WERI-Rb-1 (cell line): ENCODE measurements around the gene EHHADH.

Source experiments
- DNase-seq: peaks from one replicate; pipeline ENCODE4 v3.0.0-alpha.2; 2020
- H3K27ac ChIP-seq: fragments of 250-450 bp; sonication (Bioruptor Pico); 2 replicates; pipeline ENCODE4 v1.5.1; 2020; ENCODE audit warnings: mild to moderate bottlenecking, moderate library complexity
- H3K27me3 ChIP-seq: fragments of 250-450 bp; sonication (Bioruptor Pico); 2 replicates; pipeline ENCODE4 v1.5.1; 2021; ENCODE audit warnings: mild to moderate bottlenecking, low read depth, moderate library complexity; ENCODE audit not compliant: insufficient read depth, severe bottlenecking
- H3K36me3 ChIP-seq: fragments of 250-450 bp; sonication (Bioruptor Pico); 2 replicates; pipeline ENCODE4 v1.5.1; 2020; ENCODE audit warnings: mild to moderate bottlenecking, moderate library complexity
- H3K4me3 ChIP-seq: 2 replicates; pipeline ENCODE4 v1.5.1; 2011; ENCODE audit warnings: low read depth, mild to moderate bottlenecking, control low read depth, low read length
- H3K9me3 ChIP-seq: fragments of 250-450 bp; sonication (Bioruptor Pico); 2 replicates; pipeline ENCODE4 v1.5.1; 2021; ENCODE audit warnings: mild to moderate bottlenecking, moderate library complexity; ENCODE audit not compliant: severe bottlenecking
- TF ChIP-seq, protein P1 (sequence below): IDR thresholded peaks from 2 replicates; pipeline ENCODE4 v1.5.1; 2011; ENCODE audit warnings: low read depth, mild to moderate bottlenecking, control low read depth, inconsistent platforms, low read length

The EHHADH gene

DNA sequence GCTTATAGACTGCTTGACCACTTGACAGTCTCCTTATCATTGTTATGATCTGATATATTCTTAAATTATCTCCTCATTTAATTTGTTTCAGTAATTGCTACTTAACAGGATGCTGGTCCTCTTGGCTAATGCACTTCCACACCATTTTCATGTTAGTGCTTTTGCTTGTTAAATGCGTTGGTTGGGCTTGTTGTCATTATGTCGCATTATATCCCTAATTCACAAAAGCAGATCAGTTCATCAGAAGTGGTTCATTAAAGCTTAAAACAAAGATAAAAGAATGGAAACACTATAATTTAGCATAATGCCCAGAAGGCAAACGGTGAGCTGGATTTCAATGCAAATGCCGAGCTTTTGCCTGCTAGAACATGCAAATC lies 17.1 kb upstream of the EHHADH start:
- Histone ChIP-seq H3K36me3 (no peaks in the 10 kb centered on the region), H3K9me3 (no peaks in the 10 kb centered on the region), H3K27me3 (no peaks in the 10 kb centered on the region), H3K4me3 (no peak overlapping the region), H3K27ac (0 out of 2 replicates have a peak overlapping the region, but pooled peaks have one; percentile 5)
- TF ChIP-seq, protein P1, sequence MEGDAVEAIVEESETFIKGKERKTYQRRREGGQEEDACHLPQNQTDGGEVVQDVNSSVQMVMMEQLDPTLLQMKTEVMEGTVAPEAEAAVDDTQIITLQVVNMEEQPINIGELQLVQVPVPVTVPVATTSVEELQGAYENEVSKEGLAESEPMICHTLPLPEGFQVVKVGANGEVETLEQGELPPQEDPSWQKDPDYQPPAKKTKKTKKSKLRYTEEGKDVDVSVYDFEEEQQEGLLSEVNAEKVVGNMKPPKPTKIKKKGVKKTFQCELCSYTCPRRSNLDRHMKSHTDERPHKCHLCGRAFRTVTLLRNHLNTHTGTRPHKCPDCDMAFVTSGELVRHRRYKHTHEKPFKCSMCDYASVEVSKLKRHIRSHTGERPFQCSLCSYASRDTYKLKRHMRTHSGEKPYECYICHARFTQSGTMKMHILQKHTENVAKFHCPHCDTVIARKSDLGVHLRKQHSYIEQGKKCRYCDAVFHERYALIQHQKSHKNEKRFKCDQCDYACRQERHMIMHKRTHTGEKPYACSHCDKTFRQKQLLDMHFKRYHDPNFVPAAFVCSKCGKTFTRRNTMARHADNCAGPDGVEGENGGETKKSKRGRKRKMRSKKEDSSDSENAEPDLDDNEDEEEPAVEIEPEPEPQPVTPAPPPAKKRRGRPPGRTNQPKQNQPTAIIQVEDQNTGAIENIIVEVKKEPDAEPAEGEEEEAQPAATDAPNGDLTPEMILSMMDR: no peak
- no peak for DNase-seq

DNA sequence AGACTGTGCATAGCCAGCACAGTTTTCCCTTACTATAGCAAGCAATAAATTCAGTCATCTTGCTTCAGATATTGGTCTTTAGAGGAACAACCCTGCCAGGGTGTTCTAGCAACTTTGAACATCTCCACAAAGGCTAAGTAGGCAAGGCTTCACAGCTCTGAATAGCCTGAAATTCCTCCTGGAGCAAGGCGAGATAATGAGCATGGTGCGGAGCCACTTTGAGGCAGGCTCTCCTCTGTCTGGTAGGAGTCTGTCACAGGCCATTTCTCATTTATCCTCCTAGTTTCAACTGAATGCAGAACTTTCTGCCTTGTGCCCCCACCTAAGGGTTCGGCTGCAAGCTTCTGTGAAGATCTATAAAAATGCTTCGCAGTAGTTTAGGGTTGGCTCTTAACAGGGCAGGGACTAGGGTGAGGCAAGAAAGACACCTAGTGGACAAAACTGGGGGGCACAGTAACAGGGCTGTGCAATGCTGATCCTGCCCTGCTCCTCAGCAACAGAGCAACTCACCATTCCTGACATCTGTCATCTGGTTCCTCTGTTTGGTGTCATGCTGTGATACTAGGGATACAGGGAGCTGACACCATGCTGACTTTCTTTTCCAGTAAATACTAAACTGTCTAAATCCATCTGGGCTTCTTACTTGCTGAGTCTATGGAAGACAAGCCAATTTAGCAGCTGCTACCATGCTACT lies 16.6 kb upstream of the EHHADH start:
- no peaks in the 10 kb centered on the region for H3K27me3 ChIP-seq
- H3K36me3 ChIP-seq: no peaks in the 10 kb centered on the region
- DNase-seq: peak; percentile 82
- H3K9me3 ChIP-seq: no peaks in the 10 kb centered on the region
- no peak overlapping the region for H3K4me3 ChIP-seq
- no peak overlapping the region for H3K27ac ChIP-seq
- TF ChIP-seq, protein P1: peak; percentile 92

DNA sequence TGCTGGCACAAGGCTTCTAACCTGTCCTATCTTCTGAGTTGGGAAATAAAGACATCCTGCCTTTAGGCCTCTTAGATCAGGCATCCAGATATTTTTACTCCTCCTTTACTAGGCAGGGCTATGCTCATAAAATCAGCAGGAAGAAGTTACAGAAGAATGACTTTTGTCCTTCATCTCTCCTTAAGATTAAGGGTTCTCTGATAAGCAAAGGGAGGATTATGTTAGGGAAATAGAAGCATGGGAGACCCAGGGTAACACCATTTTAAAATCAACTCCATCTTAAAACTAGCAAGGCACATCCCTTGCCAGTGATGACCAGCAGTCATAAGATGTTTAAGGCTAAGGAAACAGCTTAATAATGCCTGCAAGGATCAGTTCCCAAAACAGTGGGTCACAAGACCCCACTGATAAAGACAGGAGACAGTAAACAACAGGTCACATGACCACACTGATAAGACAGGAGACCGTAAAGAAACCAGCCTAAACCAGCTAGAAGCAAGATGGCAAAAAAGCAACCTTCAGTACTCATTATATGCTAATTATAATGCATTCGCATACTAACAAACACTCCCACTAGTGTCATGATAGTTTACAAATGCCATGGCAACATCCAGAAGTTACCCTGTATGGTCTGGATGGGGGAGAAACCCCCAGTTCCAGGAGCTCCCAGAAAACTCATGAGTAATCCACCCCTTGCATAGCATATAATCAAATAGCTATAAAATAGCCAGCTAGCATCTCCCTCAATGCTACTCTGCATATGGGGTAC lies 14.5 kb upstream of the EHHADH start:
- DNase-seq: no peak
- H3K9me3 ChIP-seq: no peaks in the 10 kb centered on the region
- no peak overlapping the region for H3K4me3 ChIP-seq
- no peaks in the 10 kb centered on the region for H3K27me3 ChIP-seq
- no peaks in the 10 kb centered on the region for H3K36me3 ChIP-seq
- H3K27ac ChIP-seq: no peak overlapping the region
- TF ChIP-seq, protein P1: no peak

DNA sequence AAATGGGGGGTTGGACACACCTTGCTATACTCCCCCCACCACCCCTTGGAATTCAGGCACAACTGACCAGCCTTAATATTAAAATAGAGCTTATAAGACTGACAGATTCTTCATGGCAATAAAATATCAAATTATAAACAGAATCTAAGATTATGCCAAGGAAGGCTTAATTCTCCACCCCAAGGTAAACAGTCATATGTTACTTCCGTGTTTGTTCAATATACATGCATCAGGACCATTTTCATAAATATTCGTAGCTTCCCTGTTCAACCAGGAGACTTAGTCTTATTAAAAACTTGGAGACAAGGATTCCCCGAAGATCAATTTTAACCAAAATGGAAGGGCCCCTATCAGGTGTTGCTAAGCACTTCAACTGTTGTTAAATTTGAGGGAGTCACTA lies 13.3 kb upstream of the EHHADH start:
- TF ChIP-seq, protein P1: no peak
- Histone ChIP-seq H3K4me3 (no peak overlapping the region), H3K27ac (no peak overlapping the region), H3K36me3 (no peaks in the 10 kb centered on the region), H3K27me3 (no peaks in the 10 kb centered on the region), H3K9me3 (no peaks in the 10 kb centered on the region)
- no peak for DNase-seq

DNA sequence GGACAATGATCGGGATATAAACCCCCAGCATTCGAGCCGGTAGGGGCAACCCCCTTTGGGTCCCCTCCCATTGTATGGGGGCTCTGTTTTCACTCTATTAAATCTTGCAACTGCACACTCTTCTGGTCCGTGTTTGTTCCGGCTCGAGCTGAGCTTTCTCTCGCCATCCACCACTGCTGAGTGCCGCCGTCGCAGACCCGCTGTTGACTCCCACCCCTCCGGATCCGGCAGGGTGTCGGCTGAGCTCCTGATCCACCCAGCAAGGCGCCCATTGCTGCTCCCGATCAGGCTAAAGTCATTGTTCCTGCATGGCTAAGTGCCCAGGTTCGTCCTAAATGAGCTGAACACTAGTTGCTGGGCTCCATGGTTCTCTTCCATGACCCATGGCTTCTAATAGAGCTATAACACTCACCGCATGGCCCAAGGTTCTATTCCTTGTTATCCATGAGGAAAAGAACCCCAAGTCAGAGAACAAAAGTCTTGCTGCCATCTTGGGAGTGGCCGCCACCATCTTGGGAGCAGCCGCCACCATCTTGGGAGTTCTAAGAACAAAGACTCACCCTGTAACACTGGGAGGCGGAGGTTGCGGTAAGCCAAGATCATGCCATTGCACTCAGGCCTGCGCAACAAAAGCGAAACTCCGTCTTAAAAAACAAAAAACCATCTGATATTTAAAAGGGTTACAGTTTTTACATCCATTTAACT lies 11.2 kb upstream of the EHHADH start:
- Histone ChIP-seq H3K4me3 (no peak overlapping the region), H3K27me3 (no peaks in the 10 kb centered on the region), H3K9me3 (no peaks in the 10 kb centered on the region), H3K36me3 (no peaks in the 10 kb centered on the region), H3K27ac (no peak overlapping the region)
- TF ChIP-seq, protein P1: no peak
- DNase-seq: no peak
